Stimulated activated CD4-positive, alpha-beta T cell treated with anti-CD3 and anti-CD28 coated beads, TNF-alpha, amount 100 ng/mL, for 24 hours (primary cell): ENCODE measurements around the gene MEGF9.
"Not testable (repeated sequence)": the region's sequence is repeated elsewhere in the genome, so short reads cannot be mapped to it uniquely, and the experiment has no call there.

Experiments
- DNase-seq, 3 experiments: peaks; one replicate each; pipeline ENCODE4 v3.0.0-alpha.2; 2020; ENCODE audit warnings: low read depth in 3 of 3

Gene MEGF9

DNA sequence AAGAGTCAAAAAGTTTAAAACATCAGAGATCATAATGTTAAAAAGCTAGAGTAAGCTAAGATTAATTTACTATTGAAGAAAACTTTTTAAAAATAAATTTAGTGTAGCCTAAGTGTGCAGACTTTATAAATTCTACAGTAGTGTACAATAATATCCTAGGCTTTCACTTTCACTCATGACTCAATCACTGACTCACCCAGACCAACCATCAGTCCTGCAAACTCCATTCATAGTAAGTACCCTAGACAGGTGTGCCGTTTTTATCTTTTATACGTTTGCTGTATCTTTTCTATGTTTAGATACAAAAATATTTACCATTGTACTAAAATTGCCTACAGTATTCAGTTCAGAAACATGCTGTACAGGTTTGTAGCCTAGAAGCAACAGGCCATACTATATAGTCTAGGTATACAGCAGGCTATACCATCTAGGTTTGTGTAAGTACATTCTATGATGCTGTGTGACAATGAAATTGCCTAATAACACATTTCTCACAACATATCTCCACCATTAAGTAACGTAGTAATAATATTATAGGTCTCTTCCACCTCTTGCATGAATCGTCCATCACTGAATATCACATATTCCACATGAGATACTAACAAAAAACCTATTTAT lies 59.2 kb downstream of the MEGF9 start:
- DNase-seq: no peak

- DNase-seq: no peak
Observed at GRCh38 chr9:120654272-120654671, 60.0 kb downstream of the MEGF9 start.

DNA sequence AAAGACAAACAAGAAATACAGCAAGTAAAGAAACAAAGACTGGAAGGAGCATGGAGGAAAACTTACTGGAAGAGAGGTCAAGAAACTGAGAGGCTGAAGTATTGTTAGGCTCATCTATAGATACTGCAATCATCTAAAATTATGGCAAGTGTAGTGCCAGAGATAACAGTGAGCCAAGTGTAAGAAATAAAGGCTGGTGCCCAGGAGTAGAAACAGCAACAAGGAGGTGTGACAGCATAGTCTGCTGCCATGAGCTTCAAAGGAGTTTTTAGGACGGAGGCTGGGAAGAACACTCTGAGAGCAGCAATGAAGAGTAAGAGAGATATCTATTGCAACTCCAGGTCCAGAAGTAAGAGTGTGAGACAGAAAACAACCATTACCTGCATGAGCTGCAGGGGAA lies 60.5 kb downstream of the MEGF9 start:
- no peak for DNase-seq

DNA sequence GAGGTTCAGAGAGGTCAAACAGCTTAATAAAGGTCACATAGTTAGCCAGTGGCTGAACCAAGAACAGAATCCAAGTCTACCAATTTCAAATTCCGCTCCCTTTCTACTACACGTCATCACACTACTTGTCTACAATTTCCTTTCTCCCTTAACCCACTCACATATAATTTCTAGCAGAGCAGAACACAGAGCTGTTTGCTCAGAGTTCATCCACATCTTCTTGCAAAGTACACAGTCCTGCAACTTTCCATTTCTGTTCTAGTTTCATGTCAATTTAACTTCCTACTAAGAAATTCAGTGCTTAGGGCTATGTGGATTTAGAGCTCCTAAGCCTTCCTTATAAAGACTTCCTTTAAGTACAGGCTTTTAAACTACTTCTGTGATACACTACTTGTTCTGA lies 61.3 kb downstream of the MEGF9 start:
- no peak for DNase-seq

- no peak for DNase-seq
Observed at GRCh38 chr9:120650352-120650751, 63.9 kb downstream of the MEGF9 start.

- DNase-seq: no peak
Observed at GRCh38 chr9:120648581-120649197, 65.6 kb downstream of the MEGF9 start.

- no peak for DNase-seq
Observed at GRCh38 chr9:120646948-120647347, 67.3 kb downstream of the MEGF9 start.

- DNase-seq: no peak
Observed at GRCh38 chr9:120645760-120646159, 68.5 kb downstream of the MEGF9 start.

DNA sequence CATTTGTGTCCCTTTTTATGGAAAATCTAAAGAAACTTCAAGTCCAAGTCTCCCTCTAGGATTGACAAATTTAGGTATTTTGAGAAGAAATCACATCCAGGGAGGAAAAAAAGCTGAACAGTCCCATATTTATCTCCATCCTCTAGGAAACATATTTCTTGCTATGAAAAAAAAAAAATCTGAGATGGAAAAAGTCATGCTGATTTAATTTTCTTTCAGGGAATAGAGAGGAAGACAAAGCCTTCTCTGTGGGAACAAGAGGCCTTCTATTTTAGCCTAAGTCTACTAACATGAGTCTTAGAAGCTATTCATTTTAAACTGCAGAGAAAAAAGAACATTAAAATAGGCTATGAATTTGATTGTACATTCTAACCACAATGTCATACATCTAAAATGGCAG lies 71.2 kb downstream of the MEGF9 start:
- DNase-seq: no peak

DNA sequence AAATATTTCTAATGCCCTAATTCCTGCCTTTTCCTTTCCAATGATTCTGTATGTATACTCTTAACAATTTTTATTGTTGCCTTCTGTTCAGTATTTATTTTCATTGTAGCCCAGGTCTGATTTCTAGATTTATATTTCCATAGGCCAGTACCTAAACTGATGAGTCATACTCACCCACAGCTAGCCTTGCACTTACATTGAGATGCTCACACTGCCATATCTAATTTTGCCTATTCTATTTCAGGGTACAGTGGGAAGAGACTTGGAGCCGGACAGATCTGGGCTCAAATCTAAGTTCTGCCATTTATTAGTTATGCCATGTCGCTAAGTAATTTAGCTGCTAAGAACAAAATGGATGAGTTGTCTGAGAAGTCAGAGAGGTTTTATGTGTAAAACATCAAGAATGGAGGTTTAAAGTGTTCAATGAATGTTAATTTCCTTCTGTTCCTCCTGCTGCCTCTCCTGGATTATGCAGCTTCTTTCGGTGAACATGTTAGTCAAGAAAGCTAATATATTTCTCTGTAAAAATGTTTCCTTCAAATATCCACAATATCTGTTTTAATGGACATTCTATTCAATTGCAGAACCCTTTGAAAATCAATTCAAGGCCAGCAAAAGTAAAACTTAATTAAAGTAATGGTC lies 72.0 kb downstream of the MEGF9 start:
- no peak for DNase-seq

- DNase-seq: not testable (repeated sequence)
Observed at GRCh38 chr9:120640874-120641273, 73.4 kb downstream of the MEGF9 start.

DNA sequence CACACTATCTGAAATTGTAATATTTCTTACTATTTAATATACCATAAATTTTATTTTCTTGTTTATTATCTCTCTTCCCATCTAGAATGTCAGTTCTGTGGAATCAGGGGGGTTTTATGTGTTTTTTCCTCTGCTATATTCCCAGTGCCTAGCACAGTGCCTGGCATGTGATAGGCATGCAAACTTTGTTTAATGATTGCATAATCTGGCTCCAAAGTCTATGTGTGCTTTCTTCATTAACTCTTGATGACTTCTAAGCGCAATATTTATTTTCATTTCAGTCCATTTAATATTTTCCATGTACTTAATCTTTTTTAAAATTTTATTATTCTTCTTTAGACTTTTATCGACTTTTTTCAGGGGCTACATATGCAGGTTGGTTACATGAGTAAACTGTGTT lies 73.9 kb downstream of the MEGF9 start:
- no peak for DNase-seq

DNA sequence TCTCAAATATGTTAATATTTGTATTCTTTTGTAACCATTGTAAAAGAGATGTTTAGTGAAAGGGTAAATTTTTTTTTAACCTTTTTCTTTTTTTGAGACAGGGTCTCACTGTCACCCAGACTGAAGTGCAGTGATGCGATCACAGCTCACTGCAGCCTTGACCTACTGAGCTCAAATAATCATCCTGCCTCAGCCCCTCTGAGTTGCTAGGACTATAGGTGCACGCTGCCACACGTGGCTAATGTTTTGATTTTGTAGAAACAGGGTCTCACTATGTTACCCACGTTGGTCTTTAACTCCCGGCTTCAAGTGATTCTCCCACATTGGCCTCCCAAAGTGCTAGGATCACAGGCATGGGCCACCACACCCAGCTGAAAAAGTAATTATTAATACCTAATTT lies 76.4 kb downstream of the MEGF9 start:
- no peak for DNase-seq

DNA sequence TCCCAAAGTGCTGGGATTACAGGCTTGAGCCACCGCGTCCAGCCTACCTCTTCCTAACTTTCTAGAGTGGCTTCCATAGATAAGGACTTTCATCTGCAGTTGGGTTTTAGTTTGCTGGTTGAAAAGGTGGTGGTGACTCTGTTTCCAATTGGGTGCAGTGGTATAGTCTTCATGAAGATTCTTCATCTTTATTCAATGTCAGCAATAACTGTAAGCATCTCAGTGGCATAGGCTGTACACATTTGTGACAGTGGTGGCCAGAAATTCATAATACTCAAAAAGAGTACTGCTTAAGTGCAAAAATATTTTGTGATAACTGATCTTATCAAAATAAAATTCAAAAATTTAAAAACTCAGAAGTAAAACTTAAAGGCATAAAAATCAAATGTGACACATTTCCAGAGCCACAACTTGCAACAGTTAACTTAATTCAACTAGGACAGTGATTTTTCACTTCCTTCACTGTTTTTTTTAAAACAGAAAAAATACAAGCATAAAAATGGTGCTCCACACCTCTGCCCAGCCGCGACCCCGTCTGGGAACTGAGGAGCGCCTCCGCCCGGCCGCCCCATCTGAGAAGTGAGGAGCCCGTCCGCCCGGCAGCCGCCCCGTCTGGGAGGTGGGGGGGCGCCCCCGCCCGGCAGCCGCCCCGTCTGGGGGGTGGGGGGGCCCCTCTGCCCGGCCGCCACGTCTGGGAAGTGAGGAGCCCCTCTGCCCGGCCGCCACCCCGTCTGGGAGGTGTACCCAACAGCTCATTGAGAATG lies 77.9 kb downstream of the MEGF9 start:
- DNase-seq: no peak

DNA sequence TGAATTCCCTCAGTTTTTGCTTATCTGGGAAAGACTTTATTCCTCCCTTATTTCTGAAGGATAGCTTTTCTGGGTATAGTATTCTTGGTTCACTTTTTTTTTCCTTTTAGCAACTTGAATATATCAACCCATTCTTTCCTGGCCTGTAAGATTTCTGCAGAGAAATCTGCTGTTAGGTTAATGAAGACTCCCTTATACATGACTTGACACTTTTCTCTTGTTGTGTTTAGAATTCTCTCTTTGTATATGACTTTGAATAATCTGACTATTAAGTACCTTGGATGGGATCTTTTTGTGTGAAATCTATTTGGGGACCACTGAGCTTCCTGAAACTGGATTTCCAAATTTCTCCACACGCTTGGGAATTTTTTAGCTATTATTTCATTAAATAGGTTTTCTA lies 79.3 kb downstream of the MEGF9 start:
- DNase-seq: no peak

DNA sequence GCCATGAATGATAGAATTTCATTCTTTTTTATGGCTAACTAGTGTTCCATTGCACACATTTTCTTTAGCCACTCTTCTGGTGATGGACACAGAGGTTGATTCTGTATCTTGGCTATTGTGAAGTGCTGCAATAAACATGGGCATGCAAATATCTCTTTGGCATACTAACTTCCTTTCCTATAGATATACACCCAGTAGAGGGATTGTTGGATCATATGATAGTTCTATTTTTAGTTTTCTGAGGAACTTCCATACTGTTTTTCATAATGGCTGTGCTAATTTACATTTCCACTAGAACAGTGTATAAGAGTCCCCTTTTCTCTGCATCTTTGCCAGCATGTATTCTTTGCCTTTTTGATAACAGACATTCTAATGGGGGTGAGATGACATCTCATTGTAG lies 83.9 kb downstream of the MEGF9 start:
- no peak for DNase-seq

GRCh38 chr9:120628925-120629497 lies 85.3 kb downstream of the MEGF9 start:
- not testable (repeated sequence) for DNase-seq

GRCh38 chr9:120628207-120628924 lies 85.9 kb downstream of the MEGF9 start:
- DNase-seq: no peak

DNA sequence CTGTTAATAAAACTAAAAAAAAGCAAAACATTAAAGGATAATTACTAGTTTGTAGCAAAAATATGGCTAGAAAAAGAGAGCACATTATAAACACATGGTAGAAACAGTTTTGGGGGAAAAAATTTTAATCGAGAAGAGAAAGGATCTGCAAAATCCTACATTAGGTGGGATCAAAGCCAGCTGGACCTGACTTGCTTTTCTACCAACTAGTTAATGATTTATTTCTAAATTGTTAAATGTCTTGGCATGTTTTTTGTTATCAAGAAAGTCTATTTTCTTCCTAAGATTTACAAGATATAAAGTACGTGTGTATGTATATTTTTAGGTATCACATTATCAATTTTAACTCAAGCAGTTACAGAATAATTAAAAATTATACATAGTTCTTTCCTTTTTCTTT lies 87.2 kb downstream of the MEGF9 start:
- no peak for DNase-seq

DNA sequence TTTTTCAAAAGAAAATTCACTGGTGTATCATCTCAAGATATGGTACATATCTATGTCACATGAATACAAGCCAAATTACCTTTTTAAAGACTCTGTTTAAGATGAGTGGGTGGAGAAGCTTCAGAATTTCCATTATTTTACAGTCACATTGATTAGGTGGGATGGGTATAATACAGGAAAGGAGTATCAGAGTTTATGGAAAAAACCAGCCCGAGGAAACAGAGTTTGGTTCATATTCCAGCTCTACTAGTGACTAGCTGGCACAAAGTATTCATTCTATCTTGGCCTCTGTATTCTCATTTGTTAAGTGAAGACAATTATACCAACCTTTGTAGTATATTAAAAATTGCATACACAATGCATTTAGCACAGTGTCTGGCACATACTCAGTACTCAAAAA lies 87.8 kb downstream of the MEGF9 start:
- DNase-seq: no peak

DNA sequence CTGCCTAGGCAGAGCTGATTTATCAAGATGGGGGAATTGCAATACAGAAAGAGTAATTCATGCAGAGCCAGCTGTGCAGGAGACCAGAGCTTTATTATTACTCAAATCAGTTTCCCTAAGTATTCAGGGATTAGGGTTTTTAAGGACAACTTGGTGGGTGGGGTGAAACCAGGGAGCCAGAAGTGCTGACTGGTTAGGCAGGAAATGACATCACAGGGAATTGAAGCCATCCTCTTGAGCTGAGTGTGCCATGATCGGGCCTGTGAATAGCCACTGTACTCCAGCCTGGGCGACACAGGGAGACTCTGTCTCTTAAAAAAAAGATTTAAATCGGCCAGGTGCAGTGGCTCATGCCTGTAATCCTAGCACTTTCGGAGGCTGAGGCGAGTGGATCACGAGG lies 89.0 kb downstream of the MEGF9 start:
- no peak for DNase-seq

GRCh38 chr9:120622790-120623189 lies 91.5 kb downstream of the MEGF9 start:
- DNase-seq: no peak
